ENCODE measurements around the gene CLTC.

- no peak for TF ChIP-seq CTCF (IDR thresholded peaks at IDR 0.05)
- no peak for TF ChIP-seq EZH2 (IDR thresholded peaks at IDR 0.05; ENCODE audit: borderline replicate concordance, insufficient read depth, low read depth, low read length, poor library complexity, severe bottlenecking)
Measured at GRCh38 chr17:59637611-59638310, 18.1 kb downstream of the CLTC start.
